ENCODE data around the gene TPRA1. TPM values are rescaled to one million over a fixed set of nuclear protein-coding genes. Genes with fewer than 3 reads are reported as not detected.

Gene TPRA1
- total and polyA plus RNA-seq, 8 donors, result 10.1 to 46.4 (median 19.6) TPM

DNA sequence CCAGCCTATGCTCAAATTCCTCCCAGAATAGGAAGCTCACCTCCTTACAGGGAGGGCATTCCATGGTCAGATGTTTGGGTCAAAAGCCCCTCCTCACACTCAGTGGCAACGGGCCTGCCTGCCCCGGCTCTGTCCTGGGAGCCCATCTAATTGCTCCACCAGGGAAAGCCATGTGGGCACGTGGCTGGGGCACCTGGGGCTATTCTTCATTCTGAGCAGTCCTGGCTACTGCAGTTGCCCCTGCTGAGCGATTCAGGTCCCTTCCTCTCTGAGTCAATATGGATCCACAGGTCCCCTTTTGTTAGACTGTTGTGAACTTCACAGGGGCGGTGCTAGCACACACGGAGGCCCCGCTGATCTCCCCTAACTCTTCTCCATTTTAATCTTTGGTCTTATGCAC lies 39.4 kb downstream of the TPRA1 start:
- 84 to 93% (median 91%) methylated on average over 4 to 7 of the region's 7 CpGs for WGBS, 5 donors
- Histone ChIP-seq H3K9me3 (no peaks in the 10 kb centered on the region), H3K4me1 (peaks cover 16 to 20% (median 17%) of the 10 kb centered on the region in 4 donors), H3K36me3 (no peaks in the 10 kb centered on the region), H3K4me3 (no peak overlapping the region), H3K27me3 (no peaks in the 10 kb centered on the region), H3K27ac (no peak overlapping the region)
- intact Hi-C loops (cut with DNase I; ENCODE audit: low total_unique reads), result no loop called here
- TF ChIP-seq EP300 (IDR thresholded peaks at IDR 0.05), result no peak
- TF ChIP-seq POLR2A (IDR thresholded peaks at IDR 0.05), result no peak
- TF ChIP-seq, protein P1, sequence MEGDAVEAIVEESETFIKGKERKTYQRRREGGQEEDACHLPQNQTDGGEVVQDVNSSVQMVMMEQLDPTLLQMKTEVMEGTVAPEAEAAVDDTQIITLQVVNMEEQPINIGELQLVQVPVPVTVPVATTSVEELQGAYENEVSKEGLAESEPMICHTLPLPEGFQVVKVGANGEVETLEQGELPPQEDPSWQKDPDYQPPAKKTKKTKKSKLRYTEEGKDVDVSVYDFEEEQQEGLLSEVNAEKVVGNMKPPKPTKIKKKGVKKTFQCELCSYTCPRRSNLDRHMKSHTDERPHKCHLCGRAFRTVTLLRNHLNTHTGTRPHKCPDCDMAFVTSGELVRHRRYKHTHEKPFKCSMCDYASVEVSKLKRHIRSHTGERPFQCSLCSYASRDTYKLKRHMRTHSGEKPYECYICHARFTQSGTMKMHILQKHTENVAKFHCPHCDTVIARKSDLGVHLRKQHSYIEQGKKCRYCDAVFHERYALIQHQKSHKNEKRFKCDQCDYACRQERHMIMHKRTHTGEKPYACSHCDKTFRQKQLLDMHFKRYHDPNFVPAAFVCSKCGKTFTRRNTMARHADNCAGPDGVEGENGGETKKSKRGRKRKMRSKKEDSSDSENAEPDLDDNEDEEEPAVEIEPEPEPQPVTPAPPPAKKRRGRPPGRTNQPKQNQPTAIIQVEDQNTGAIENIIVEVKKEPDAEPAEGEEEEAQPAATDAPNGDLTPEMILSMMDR (IDR thresholded peaks at IDR 0.05), result no peak
- no peak for TF ChIP-seq POLR2AphosphoS5 (IDR thresholded peaks at IDR 0.05)
- DNase-seq, result no peak

DNA sequence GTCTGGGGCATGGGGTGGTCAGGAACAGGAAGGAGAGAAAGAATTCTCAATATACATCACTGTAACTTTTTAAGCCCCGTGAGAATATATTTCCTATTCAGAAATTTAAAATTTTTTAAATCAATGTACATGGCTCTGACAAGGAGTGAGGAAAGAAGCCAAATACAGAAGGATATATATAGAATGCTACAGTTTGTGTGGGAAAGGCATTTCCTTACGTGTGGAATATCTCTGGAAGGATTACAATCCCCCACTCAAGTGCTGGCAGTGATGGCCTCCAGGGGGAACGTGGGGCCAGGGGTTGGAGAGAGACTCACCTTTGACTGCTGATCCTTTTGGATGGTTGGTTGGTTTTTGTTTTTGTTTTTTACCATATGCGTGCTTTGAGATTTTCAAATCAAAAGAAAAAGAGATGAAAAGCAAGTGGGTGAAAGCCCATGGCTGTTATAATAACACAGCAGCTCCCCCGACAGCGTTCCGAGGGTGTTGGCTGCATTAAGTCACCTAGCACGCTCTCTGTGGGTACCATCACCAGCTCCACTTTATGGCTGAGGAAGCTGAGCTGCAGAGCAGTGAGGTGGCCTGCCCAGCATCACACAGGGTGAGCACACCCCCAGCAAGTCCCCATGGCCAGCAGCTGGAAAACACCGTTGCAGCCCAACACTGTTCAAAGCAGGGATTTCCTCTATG lies 39.9 kb downstream of the TPRA1 start:
- 82 to 87% (median 86%) methylated on average over 9 of the region's 9 CpGs for WGBS, 5 donors
- no peak overlapping the region for H3K27ac ChIP-seq
- no peak for DNase-seq
- H3K4me1 ChIP-seq, result peaks cover 16 to 20% (median 17%) of the 10 kb centered on the region in 4 donors
- no peaks in the 10 kb centered on the region for H3K36me3 ChIP-seq
- H3K4me3 ChIP-seq, result no peak overlapping the region
- no peaks in the 10 kb centered on the region for H3K9me3 ChIP-seq
- TF ChIP-seq POLR2AphosphoS5 (IDR thresholded peaks at IDR 0.05) (no peak), POLR2A (IDR thresholded peaks at IDR 0.05) (no peak), EP300 (IDR thresholded peaks at IDR 0.05) (no peak)
- TF ChIP-seq, protein P1 (IDR thresholded peaks at IDR 0.05), result no peak
- no peaks in the 10 kb centered on the region for H3K27me3 ChIP-seq
- intact Hi-C loops (cut with DNase I; ENCODE audit: low total_unique reads), result no loop called here

DNA sequence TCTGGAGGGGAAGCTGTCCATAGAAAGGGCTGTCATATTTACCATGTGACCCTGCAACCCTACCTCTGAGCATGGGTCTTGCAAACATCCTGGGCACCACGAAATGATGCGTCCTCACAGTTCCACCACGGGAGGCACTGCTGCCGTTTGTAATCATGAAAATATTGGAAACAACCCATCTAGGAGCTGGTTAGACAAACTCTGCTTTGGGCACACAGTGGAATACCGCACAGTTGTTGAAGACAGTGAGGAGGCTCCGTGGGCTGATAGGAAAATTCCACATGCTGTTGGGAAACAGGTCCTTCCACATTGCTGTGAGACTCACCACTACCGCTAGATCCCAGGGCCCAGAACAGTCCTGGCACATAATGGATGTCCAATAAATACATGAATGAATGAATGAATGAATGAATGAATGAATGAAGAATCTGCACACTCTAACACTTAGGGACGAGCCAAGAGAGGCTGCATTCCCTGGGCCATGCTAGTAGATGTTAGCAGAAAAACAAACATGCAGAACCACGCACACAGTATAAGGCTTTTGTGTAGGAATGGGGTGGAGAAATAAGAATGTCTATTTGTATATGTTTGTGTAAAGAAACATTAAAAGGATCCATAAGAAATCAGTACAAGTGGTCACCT lies 40.6 kb downstream of the TPRA1 start:
- Histone ChIP-seq H3K36me3 (no peaks in the 10 kb centered on the region), H3K4me3 (no peak overlapping the region), H3K9me3 (no peaks in the 10 kb centered on the region), H3K27ac (no peak overlapping the region), H3K4me1 (peaks cover 16 to 23% (median 18%) of the 10 kb centered on the region in 4 donors), H3K27me3 (no peaks in the 10 kb centered on the region)
- TF ChIP-seq POLR2A (IDR thresholded peaks at IDR 0.05) (no peak), EP300 (IDR thresholded peaks at IDR 0.05) (no peak), POLR2AphosphoS5 (IDR thresholded peaks at IDR 0.05) (no peak)
- TF ChIP-seq, protein P1 (IDR thresholded peaks at IDR 0.05), result no peak
- no peak for DNase-seq
- 37 to 66% (median 54%) methylated on average over 9 of the region's 9 CpGs for WGBS, 5 donors
- intact Hi-C loops (cut with DNase I; ENCODE audit: low total_unique reads), result loop anchor here (10.0 kb wide), 1 partner anchor 865 kb away; no protein-coding TSS in a partner anchor

DNA sequence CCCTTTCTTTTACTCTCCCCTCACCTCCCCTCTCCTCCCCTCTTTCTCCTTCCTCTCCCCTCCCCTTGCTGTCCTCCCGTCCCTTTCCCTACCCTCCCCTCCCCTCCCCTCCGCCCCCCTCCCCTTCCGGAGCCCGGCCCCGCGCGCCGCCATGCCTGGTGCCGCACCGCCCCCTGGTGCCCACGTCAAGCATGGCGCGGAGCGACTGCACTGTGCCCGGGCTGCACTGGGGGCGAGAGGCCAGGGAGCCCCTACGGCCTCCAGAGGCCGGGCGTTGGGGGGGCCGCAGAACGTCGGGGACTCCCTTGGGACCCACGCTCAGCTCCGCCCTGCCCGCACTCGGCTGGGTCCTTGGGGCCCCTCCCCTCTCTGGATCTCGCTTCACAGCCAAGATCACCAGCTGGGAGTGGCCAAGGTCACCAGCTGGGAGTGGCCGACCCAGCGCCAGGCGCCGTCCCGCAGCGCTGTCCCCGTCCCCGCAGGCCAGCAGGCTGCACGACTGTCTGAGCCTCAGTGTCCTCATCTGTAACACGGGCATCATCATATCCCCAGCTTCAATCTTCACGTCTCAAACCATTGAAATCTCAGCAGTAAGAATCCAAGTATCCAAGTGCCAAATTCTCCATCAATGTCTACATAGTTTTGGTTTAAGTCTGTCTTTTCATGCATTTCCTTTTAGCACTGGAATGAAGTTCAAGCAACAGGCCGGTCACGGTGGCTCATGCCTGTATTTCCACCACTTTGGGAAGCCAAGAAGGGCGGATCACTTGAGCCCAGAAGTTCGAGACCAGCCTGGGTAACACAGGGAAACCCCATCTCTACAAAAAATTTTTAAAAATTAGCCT lies 42.5 kb downstream of the TPRA1 start:
- no peaks in the 10 kb centered on the region for H3K27me3 ChIP-seq
- no peaks in the 10 kb centered on the region for H3K36me3 ChIP-seq
- 4 to 10% (median 6%) methylated on average over 17 to 42 of the region's 42 CpGs for WGBS, 5 donors
- peak overlapping the region; percentile 58 to 78 (median 67) for H3K4me3 ChIP-seq
- peak overlapping the region; percentile 70 to 87 (median 77) for H3K27ac ChIP-seq
- intact Hi-C loops (cut with DNase I; ENCODE audit: low total_unique reads), result loop anchor here (10.0 kb wide), 1 partner anchor 863 kb away; no protein-coding TSS in a partner anchor
- TF ChIP-seq POLR2AphosphoS5 (IDR thresholded peaks at IDR 0.05) (peak in 2 of 3 donors; percentile 9 to 12), POLR2A (IDR thresholded peaks at IDR 0.05) (no peak), EP300 (IDR thresholded peaks at IDR 0.05) (no peak)
- TF ChIP-seq, protein P1 (IDR thresholded peaks at IDR 0.05), result peak in 5 of 7 experiments; percentile 58 to 88 (median 75)
- H3K9me3 ChIP-seq, result no peaks in the 10 kb centered on the region
- peak; percentile 86 to 91 for DNase-seq
- H3K4me1 ChIP-seq, result peaks cover 33 to 43% (median 37%) of the 10 kb centered on the region in 4 donors
